GM12878 (cell line): ENCODE measurements around the gene TANC2.

Experiments used
- CREB1 ChIP-seq: IDR thresholded peaks from 2 replicates; pipeline ENCODE4 v1.6.1; 2012; ENCODE audit warnings: low read depth, mild to moderate bottlenecking, inconsistent platforms
- ESRRA ChIP-seq: IDR thresholded peaks from 2 replicates; pipeline ENCODE4 v1.6.1; 2012; ENCODE audit warnings: mild to moderate bottlenecking, low read length, improper control_type of control experiment
- GABPA ChIP-seq: IDR thresholded peaks from 2 replicates; pipeline ENCODE4 v1.6.1; 2014; ENCODE audit warnings: antibody characterized with exemption, low read depth, mild to moderate bottlenecking, inconsistent platforms
- NFXL1 ChIP-seq: fragments of 450-650 bp; IDR thresholded peaks from 2 replicates; pipeline ENCODE4 v1.6.1; 2017; ENCODE audit warnings: antibody characterized with exemption, mild to moderate bottlenecking, borderline replicate concordance
- NFYB ChIP-seq: IDR thresholded peaks from 2 replicates; pipeline ENCODE4 v1.6.1; 2011; ENCODE audit warnings: low read depth, mild to moderate bottlenecking, low read length, improper control_type of control experiment, moderate library complexity; ENCODE audit not compliant: insufficient read depth
- NRF1 ChIP-seq: conservative IDR thresholded peaks from 2 replicates; pipeline ENCODE4 v1.6.1; 2011; ENCODE audit warnings: mild to moderate bottlenecking, low read depth, low read length, improper control_type of control experiment
- PML ChIP-seq: IDR thresholded peaks from 2 replicates; pipeline ENCODE4 v1.6.1; 2012; ENCODE audit warnings: low read length, inconsistent platforms
- SMC3 ChIP-seq: IDR thresholded peaks from 2 replicates; pipeline ENCODE4 v1.6.1; 2011; ENCODE audit warnings: low read length, improper control_type of control experiment, borderline replicate concordance
- TAF1 ChIP-seq: IDR thresholded peaks from 2 replicates; pipeline ENCODE4 v1.6.1; 2011; ENCODE audit warnings: mild to moderate bottlenecking, low read depth, low read length, borderline replicate concordance
- TF ChIP-seq, protein P1 (sequence below), 3 experiments: IDR thresholded peaks in 2 of 3; conservative IDR thresholded peaks in 1 of 3; 2 replicates each; pipeline ENCODE4 v1.5.1; 2011; ENCODE audit warnings: low read depth in 3 of 3, low read length in 3 of 3, mild to moderate bottlenecking in 3 of 3, control low read depth in 2 of 3, moderate library complexity in 2 of 3, inconsistent platforms in 1 of 3, mixed read lengths in 1 of 3; ENCODE audit not compliant: control insufficient read depth in 2 of 3, insufficient read depth in 1 of 3; ENCODE audit errors: extremely low read depth in 1 of 3
- TF ChIP-seq, protein P2 (sequence below): IDR thresholded peaks from 2 replicates; pipeline ENCODE4 v1.6.1; 2012; ENCODE audit warnings: low read depth, low read length, improper control_type of control experiment
- TF ChIP-seq, protein P3 (sequence below): fragments of 450-650 bp; IDR thresholded peaks from 2 replicates; pipeline ENCODE4 v1.6.1; 2017; ENCODE audit warnings: mild to moderate bottlenecking, low read depth, inconsistent platforms; ENCODE audit not compliant: poor library complexity, severe bottlenecking
- TF ChIP-seq, protein P4 (sequence below): IDR thresholded peaks from 2 replicates; pipeline ENCODE4 v1.6.1; 2012; ENCODE audit warnings: low read depth, low read length, improper control_type of control experiment

DNA sequence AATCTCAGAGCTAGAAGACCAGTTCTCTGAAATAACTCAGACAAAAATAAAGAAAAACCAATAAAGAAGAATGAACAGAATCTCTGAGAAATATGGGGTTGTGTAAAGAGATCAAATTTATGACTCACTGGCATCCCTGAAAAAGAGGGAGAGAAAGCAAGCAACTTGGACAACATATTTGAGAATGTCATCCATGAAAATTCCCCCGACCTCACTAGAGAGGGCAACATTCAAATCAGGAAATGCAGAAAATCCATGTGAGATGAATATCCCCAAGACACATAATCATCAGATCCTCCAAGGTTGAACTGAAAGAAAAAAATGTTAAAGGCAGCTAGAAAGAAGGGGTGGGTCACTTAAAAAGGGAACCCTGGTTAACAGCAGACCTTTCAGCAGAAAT, 32.1 kb downstream of the TANC2 start:
- TF ChIP-seq, protein P1, sequence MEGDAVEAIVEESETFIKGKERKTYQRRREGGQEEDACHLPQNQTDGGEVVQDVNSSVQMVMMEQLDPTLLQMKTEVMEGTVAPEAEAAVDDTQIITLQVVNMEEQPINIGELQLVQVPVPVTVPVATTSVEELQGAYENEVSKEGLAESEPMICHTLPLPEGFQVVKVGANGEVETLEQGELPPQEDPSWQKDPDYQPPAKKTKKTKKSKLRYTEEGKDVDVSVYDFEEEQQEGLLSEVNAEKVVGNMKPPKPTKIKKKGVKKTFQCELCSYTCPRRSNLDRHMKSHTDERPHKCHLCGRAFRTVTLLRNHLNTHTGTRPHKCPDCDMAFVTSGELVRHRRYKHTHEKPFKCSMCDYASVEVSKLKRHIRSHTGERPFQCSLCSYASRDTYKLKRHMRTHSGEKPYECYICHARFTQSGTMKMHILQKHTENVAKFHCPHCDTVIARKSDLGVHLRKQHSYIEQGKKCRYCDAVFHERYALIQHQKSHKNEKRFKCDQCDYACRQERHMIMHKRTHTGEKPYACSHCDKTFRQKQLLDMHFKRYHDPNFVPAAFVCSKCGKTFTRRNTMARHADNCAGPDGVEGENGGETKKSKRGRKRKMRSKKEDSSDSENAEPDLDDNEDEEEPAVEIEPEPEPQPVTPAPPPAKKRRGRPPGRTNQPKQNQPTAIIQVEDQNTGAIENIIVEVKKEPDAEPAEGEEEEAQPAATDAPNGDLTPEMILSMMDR (IDR thresholded peaks at IDR 0.05 in 2 of 3, conservative IDR thresholded peaks at IDR 0.05 in 1 of 3; ENCODE audit: control insufficient read depth in 2 of 3, extremely low read depth in 1 of 3, insufficient read depth in 1 of 3, low read depth in 3 of 3, low read length in 3 of 3), result no peak
- TF ChIP-seq NFXL1 (no peak), CREB1 (no peak), TAF1 (no peak), SMC3 (no peak), GABPA (no peak), ESRRA (no peak), NRF1 (no peak), NFYB (no peak), PML (no peak)
- TF ChIP-seq, protein P2, sequence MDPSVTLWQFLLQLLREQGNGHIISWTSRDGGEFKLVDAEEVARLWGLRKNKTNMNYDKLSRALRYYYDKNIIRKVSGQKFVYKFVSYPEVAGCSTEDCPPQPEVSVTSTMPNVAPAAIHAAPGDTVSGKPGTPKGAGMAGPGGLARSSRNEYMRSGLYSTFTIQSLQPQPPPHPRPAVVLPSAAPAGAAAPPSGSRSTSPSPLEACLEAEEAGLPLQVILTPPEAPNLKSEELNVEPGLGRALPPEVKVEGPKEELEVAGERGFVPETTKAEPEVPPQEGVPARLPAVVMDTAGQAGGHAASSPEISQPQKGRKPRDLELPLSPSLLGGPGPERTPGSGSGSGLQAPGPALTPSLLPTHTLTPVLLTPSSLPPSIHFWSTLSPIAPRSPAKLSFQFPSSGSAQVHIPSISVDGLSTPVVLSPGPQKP, result no peak
- TF ChIP-seq, protein P3, sequence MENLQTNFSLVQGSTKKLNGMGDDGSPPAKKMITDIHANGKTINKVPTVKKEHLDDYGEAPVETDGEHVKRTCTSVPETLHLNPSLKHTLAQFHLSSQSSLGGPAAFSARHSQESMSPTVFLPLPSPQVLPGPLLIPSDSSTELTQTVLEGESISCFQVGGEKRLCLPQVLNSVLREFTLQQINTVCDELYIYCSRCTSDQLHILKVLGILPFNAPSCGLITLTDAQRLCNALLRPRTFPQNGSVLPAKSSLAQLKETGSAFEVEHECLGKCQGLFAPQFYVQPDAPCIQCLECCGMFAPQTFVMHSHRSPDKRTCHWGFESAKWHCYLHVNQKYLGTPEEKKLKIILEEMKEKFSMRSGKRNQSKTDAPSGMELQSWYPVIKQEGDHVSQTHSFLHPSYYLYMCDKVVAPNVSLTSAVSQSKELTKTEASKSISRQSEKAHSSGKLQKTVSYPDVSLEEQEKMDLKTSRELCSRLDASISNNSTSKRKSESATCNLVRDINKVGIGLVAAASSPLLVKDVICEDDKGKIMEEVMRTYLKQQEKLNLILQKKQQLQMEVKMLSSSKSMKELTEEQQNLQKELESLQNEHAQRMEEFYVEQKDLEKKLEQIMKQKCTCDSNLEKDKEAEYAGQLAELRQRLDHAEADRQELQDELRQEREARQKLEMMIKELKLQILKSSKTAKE, result no peak
- TF ChIP-seq, protein P4, sequence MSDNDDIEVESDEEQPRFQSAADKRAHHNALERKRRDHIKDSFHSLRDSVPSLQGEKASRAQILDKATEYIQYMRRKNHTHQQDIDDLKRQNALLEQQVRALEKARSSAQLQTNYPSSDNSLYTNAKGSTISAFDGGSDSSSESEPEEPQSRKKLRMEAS, result no peak
